Upper lobe of right lung (tissue), 1 donor: ENCODE measurements around the gene CLIC3. TPM values are rescaled to one million over a fixed set of nuclear protein-coding genes. Genes with fewer than 3 reads are reported as not detected.
A peak's percentile ranks its signal among the peaks of the same experiment; 100 is the strongest.
"Not testable (repeated sequence)": the region's sequence is repeated elsewhere in the genome, so short reads cannot be mapped to it uniquely, and the experiment has no call there.

Source experiments
- ATAC-seq: fragments of 200-7000 bp; cut with Tn5 transposase; one replicate; pipeline ENCODE4 v1.9.1; 2020; ENCODE audit warnings: mild to moderate bottlenecking, moderate library complexity
- DNase-seq: peaks from one replicate; pipeline ENCODE4 v3.0.0-alpha.2; 2020
- H3K27ac ChIP-seq: fragments of 200-600 bp; one replicate; pipeline ENCODE4 v1.8.0; 2022
- H3K27me3 ChIP-seq: fragments of 200-600 bp; one replicate; pipeline ENCODE4 v1.8.0; 2022; ENCODE audit warnings: mild to moderate bottlenecking
- H3K36me3 ChIP-seq: fragments of 200-600 bp; one replicate; pipeline ENCODE4 v1.8.0; 2022
- H3K4me1 ChIP-seq: fragments of 200-600 bp; one replicate; pipeline ENCODE4 v1.8.0; 2022
- H3K4me3 ChIP-seq: fragments of 200-600 bp; one replicate; pipeline ENCODE4 v1.8.0; 2022; ENCODE audit warnings: mild to moderate bottlenecking
- H3K9me3 ChIP-seq: fragments of 200-600 bp; one replicate; pipeline ENCODE4 v1.8.0; 2022
- intact Hi-C: fragments of 100-400 bp; cut with DNase I; formaldehyde crosslinking; loops from one replicate; pipeline ENCODE4 v1.11.0; 2022
- total RNA-seq: library from RNA; stranded (reverse); fragmentation: NEBNext Ultra II Directional; extraction: Animal tissue kit (Norgen Biotek cat#: 25700); gene quantifications from one replicate; pipeline ENCODE4 v1.2.1, GENCODE V29; 2021
- TF ChIP-seq, protein P1 (sequence below): fragments of 200-600 bp; IDR thresholded peaks from one replicate; pipeline ENCODE4 v1.8.0; 2022; ENCODE audit warnings: antibody characterized with exemption
- donor health status: DM: no; HTN: yes; CAD: no; lungs with severe emphysema.

The CLIC3 gene
- total RNA-seq, 1 donor from 2014 or later = 80.7 TPM

DNA sequence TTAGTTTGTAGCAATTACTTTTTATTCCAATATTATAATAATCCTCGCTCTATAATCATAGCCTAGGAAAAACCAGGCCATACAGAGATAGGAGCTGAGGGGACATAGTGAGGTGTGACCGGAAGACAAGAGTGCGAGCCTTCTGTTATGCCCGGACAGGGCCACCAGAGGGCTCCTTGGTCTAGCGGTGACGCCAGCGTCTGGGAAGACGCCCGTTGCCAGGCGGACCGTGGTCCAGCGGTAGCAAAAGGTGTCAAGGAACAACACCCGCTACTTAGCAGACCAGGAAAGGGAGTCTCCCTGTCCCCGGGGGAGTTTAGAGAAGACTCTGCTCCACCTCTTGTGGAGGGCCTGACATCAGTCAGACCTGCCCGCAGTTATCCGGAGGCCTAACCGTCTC lies 7.9 kb upstream of the CLIC3 start:
- H3K4me1 ChIP-seq = peaks cover 17% of the 10 kb centered on the region
- TF ChIP-seq, protein P1, sequence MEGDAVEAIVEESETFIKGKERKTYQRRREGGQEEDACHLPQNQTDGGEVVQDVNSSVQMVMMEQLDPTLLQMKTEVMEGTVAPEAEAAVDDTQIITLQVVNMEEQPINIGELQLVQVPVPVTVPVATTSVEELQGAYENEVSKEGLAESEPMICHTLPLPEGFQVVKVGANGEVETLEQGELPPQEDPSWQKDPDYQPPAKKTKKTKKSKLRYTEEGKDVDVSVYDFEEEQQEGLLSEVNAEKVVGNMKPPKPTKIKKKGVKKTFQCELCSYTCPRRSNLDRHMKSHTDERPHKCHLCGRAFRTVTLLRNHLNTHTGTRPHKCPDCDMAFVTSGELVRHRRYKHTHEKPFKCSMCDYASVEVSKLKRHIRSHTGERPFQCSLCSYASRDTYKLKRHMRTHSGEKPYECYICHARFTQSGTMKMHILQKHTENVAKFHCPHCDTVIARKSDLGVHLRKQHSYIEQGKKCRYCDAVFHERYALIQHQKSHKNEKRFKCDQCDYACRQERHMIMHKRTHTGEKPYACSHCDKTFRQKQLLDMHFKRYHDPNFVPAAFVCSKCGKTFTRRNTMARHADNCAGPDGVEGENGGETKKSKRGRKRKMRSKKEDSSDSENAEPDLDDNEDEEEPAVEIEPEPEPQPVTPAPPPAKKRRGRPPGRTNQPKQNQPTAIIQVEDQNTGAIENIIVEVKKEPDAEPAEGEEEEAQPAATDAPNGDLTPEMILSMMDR = peak; percentile 53
- H3K36me3 ChIP-seq, H3K4me3 ChIP-seq, ATAC-seq, H3K27me3 ChIP-seq, intact Hi-C loops, H3K9me3 ChIP-seq, DNase-seq, H3K27ac ChIP-seq: not testable (repeated sequence)

DNA sequence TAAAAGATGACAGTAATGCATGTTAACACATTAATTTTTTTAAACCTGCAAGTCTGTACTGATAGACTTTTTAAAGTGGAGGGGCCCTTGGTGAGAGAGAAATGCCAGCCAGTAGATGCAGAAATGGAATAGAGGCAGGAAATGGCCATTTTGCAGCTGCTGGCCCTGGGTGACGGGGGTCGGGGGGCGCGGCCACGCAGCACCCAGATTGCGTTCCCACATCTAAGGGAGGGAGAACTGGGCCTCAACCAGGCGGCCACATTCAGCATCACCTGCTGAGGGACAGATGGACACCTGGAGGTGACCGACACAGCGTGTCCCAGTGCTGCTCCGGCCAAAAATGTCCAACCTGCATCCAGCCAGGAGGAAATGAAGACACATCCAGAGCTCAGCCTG lies 6.3 kb upstream of the CLIC3 start:
- peaks cover 22% of the 10 kb centered on the region for H3K4me1 ChIP-seq
- H3K36me3 ChIP-seq = no peaks in the 10 kb centered on the region
- H3K27me3 ChIP-seq = no peaks in the 10 kb centered on the region
- H3K9me3 ChIP-seq = no peaks in the 10 kb centered on the region
- H3K4me3 ChIP-seq = no peak overlapping the region
- ATAC-seq (no peak), DNase-seq (no peak)
- TF ChIP-seq, protein P1 = no peak
- H3K27ac ChIP-seq = no peak overlapping the region
- intact Hi-C loops = no loop called here

- H3K36me3 ChIP-seq = no peaks in the 10 kb centered on the region
- DNase-seq = no peak
- H3K4me3 ChIP-seq = no peak overlapping the region
- TF ChIP-seq, protein P1 = no peak
- no peak for ATAC-seq
- peaks cover 24% of the 10 kb centered on the region for H3K4me1 ChIP-seq
- H3K27ac ChIP-seq = no peak overlapping the region
- intact Hi-C loops = no loop called here
- no peaks in the 10 kb centered on the region for H3K27me3 ChIP-seq
- H3K9me3 ChIP-seq = no peaks in the 10 kb centered on the region
These were observed 5.7 kb upstream of the CLIC3 start for GRCh38 chr9:137001857-137002645.

GRCh38 chr9:137000177-137000930 lies 4.0 kb upstream of the CLIC3 start:
- Histone ChIP-seq H3K36me3 (no peaks in the 10 kb centered on the region), H3K27me3 (no peaks in the 10 kb centered on the region), H3K27ac (peak overlapping the region; percentile 71), H3K4me3 (no peak overlapping the region), H3K4me1 (peaks cover 40% of the 10 kb centered on the region), H3K9me3 (no peaks in the 10 kb centered on the region)
- DNase-seq (no peak), ATAC-seq (peak; percentile 8)
- TF ChIP-seq, protein P1 = no peak
- intact Hi-C loops = no loop called here

DNA sequence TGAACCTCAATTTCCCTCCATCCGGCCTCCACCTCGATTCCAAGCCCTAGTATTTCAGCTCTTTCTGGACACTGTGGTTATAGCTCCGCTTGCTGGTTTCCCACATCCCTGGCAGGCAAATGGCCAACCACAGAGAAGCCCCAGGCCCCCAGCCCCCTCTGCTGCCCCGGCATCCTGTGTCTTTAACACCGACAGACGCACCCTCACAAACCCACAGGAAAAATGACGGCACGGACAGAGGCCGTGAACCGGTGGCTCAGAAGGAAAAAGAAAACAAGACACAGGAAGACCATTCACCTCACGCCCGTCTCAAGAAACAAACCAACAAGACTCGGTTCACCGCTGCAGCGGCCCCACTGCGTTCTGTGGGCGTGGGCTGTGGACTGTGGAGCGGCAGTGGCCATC lies 1.5 kb upstream of the CLIC3 start:
- Histone ChIP-seq H3K36me3 (peaks cover 13% of the 10 kb centered on the region), H3K27me3 (no peaks in the 10 kb centered on the region), H3K9me3 (no peaks in the 10 kb centered on the region), H3K4me3 (no peak overlapping the region), H3K4me1 (peaks cover 61% of the 10 kb centered on the region), H3K27ac (peak overlapping the region; percentile 80)
- TF ChIP-seq, protein P1 = peak; percentile 8
- DNase-seq (no peak), ATAC-seq (no peak)
- intact Hi-C loops = no loop called here
